IMR-90 (cell line): ENCODE measurements around the gene SHISAL1. TPM values are rescaled to one million over a fixed set of nuclear protein-coding genes. Genes with fewer than 3 reads are reported as not detected.

ENCODE experiments used
- ATAC-seq: fragments of 200-7000 bp; cut with Tn5 transposase; 2 replicates; pipeline ENCODE4 v1.9.1; 2020; ENCODE audit warnings: low read depth, mild to moderate bottlenecking, moderate library complexity
- BruUV-seq: library from RNA; stranded (reverse); fragments of 400-500 nt; replicated peaks from 2 replicates; lab custom pipeline; 2021; lab: Mats Ljungman, UMichigan
- CTCF ChIA-PET: fragments of 300-600 bp; formaldehyde crosslinking; extraction: SDS; loops from one replicate; lab custom pipeline; 2021; ENCODE audit warnings: antibody characterized with exemption; lab: Yijun Ruan, JAX
- POLR2A ChIA-PET: fragments of 300-600 bp; sonication (Branson Sonifier 250); formaldehyde crosslinking; loops from one replicate; lab custom pipeline; 2022; ENCODE audit warnings: antibody characterized with exemption; ENCODE audit not compliant: unreplicated experiment; lab: Charles Lee
- DNase-seq: peaks from one replicate; pipeline ENCODE4 v3.0.0; 2013
- H2AFZ ChIP-seq: replicated peaks from 2 replicates; pipeline ENCODE3; 2013; ENCODE audit warnings: low read length, mild to moderate bottlenecking; ENCODE audit not compliant: poor library complexity
- H2AK5ac ChIP-seq: 2 replicates; pipeline ENCODE4 v1.6.1; 2013; ENCODE audit warnings: low read depth, low read length, inconsistent platforms
- H2AK9ac ChIP-seq: replicated peaks from 2 replicates; pipeline ENCODE3; 2013; ENCODE audit warnings: mild to moderate bottlenecking, low read depth, low read length, moderate library complexity; ENCODE audit not compliant: poor library complexity
- H2BK120ac ChIP-seq: 2 replicates; pipeline ENCODE4 v1.6.1; 2013; ENCODE audit warnings: low read depth, low read length, inconsistent platforms
- H2BK15ac ChIP-seq: 3 replicates; pipeline ENCODE4 v1.6.1; 2013; ENCODE audit warnings: low read depth, low read length, inconsistent platforms
- H2BK20ac ChIP-seq: 2 replicates; pipeline ENCODE4 v1.6.1; 2013; ENCODE audit warnings: low read depth, mild to moderate bottlenecking, inconsistent platforms, low read length, moderate library complexity
- H2BK5ac ChIP-seq: 2 replicates; pipeline ENCODE4 v1.6.1; 2013; ENCODE audit warnings: mild to moderate bottlenecking, low read depth, low read length, inconsistent platforms; ENCODE audit not compliant: poor library complexity, severe bottlenecking
- H3K14ac ChIP-seq: replicated peaks from 2 replicates; pipeline ENCODE4 v1.6.1; 2013; ENCODE audit warnings: low read depth, low read length, inconsistent platforms
- H3K18ac ChIP-seq: 2 replicates; pipeline ENCODE4 v1.6.1; 2013; ENCODE audit warnings: low read depth, low read length, control low read depth
- H3K23ac ChIP-seq: 2 replicates; pipeline ENCODE4 v1.6.1; 2013; ENCODE audit warnings: low read depth, low read length, inconsistent platforms
- H3K27ac ChIP-seq: 2 replicates; pipeline ENCODE4 v1.5.1; 2013; ENCODE audit warnings: mild to moderate bottlenecking, control low read depth, low read length; ENCODE audit not compliant: insufficient read depth
- H3K27me3 ChIP-seq: 2 replicates; pipeline ENCODE4 v1.6.1; 2013; ENCODE audit warnings: low read length; ENCODE audit not compliant: control insufficient read depth, insufficient read depth
- H3K36me3 ChIP-seq: 2 replicates; pipeline ENCODE4 v1.6.1; 2013; ENCODE audit warnings: low read length, mixed read lengths; ENCODE audit not compliant: control insufficient read depth, insufficient read depth
- H3K4ac ChIP-seq: 2 replicates; pipeline ENCODE4 v1.6.1; 2013; ENCODE audit warnings: low read depth, low read length, inconsistent platforms
- H3K4me1 ChIP-seq: 2 replicates; pipeline ENCODE4 v1.6.1; 2013; ENCODE audit warnings: low read length, mixed read lengths; ENCODE audit not compliant: control insufficient read depth, insufficient read depth
- H3K4me2 ChIP-seq: 2 replicates; pipeline ENCODE4 v1.6.1; 2013; ENCODE audit warnings: low read depth, mild to moderate bottlenecking, control low read depth, low read length, moderate library complexity
- H3K4me3 ChIP-seq: 2 replicates; pipeline ENCODE4 v1.5.1; 2013; ENCODE audit warnings: low read depth, mild to moderate bottlenecking, control low read depth, low read length, moderate library complexity; ENCODE audit not compliant: insufficient read depth
- H3K56ac ChIP-seq: 2 replicates; pipeline ENCODE4 v1.6.1; 2013; ENCODE audit warnings: low read length, inconsistent platforms; ENCODE audit not compliant: insufficient read depth; ENCODE audit errors: extremely low read depth
- H3K79me1 ChIP-seq, 2 experiments: 2 replicates each; pipeline ENCODE4 v1.6.1; 2013; ENCODE audit warnings: low read length in 2 of 2, inconsistent platforms in 1 of 2, low read depth in 1 of 2
- H3K9ac ChIP-seq: 2 replicates; pipeline ENCODE4 v1.6.1; 2013; ENCODE audit warnings: low read depth, low read length, control low read depth
- H3K9me1 ChIP-seq: 2 replicates; pipeline ENCODE4 v1.6.1; 2013; ENCODE audit warnings: low read length, inconsistent platforms; ENCODE audit not compliant: insufficient read depth
- H3K9me3 ChIP-seq: 2 replicates; pipeline ENCODE4 v1.6.1; 2013; ENCODE audit warnings: low read length; ENCODE audit not compliant: control insufficient read depth, insufficient read depth
- H4K20me1 ChIP-seq: 2 replicates; pipeline ENCODE4 v1.6.1; 2013; ENCODE audit warnings: low read length, inconsistent platforms; ENCODE audit not compliant: insufficient read depth
- H4K5ac ChIP-seq: 2 replicates; pipeline ENCODE4 v1.6.1; 2013; ENCODE audit warnings: mild to moderate bottlenecking, low read depth, low read length, control low read depth
- H4K8ac ChIP-seq, 2 experiments: 2 replicates each; pipeline ENCODE4 v1.6.1; 2013; ENCODE audit warnings: low read depth in 2 of 2, low read length in 2 of 2, control low read depth in 1 of 2, inconsistent platforms in 1 of 2
- H4K91ac ChIP-seq: 2 replicates; pipeline ENCODE4 v1.6.1; 2013; ENCODE audit warnings: low read depth, low read length, inconsistent platforms; ENCODE audit not compliant: insufficient read depth
- BHLHE40 ChIP-seq: fragments of 150-350 bp; IDR thresholded peaks from 2 replicates; pipeline ENCODE4 v1.6.1; 2016; ENCODE audit warnings: mild to moderate bottlenecking, low read depth, low read length
- CEBPB ChIP-seq: IDR thresholded peaks from 2 replicates; pipeline ENCODE4 v1.6.1; 2012; ENCODE audit warnings: low read depth, low read length, improper control_type of control experiment
- CHD1 ChIP-seq: IDR thresholded peaks from 2 replicates; pipeline ENCODE4 v1.6.1; 2012; ENCODE audit warnings: low read depth, low read length, improper control_type of control experiment
- FOS ChIP-seq: fragments of 150-350 bp; IDR thresholded peaks from 2 replicates; pipeline ENCODE4 v1.6.1; 2016; ENCODE audit warnings: low read depth, low read length
- MAFK ChIP-seq: IDR thresholded peaks from 2 replicates; pipeline ENCODE4 v1.6.1; 2012; ENCODE audit warnings: low read depth, low read length, improper control_type of control experiment
- MAZ ChIP-seq: IDR thresholded peaks from 2 replicates; pipeline ENCODE4 v1.6.1; 2012; ENCODE audit warnings: low read depth, mild to moderate bottlenecking, low read length, improper control_type of control experiment, moderate library complexity, borderline replicate concordance
- MXI1 ChIP-seq: IDR thresholded peaks from 2 replicates; pipeline ENCODE4 v1.6.1; 2012; ENCODE audit warnings: low read depth, mild to moderate bottlenecking, low read length, moderate library complexity, borderline replicate concordance
- NFE2L2 ChIP-seq: fragments of 150-350 bp; IDR thresholded peaks from 2 replicates; pipeline ENCODE4 v1.6.1; 2016; ENCODE audit warnings: low read depth, mild to moderate bottlenecking, low read length
- RAD21 ChIP-seq: IDR thresholded peaks from 2 replicates; pipeline ENCODE4 v1.6.1; 2012; ENCODE audit warnings: low read length, improper control_type of control experiment
- RFX5 ChIP-seq: IDR thresholded peaks from 2 replicates; pipeline ENCODE4 v1.8.0; 2012; ENCODE audit warnings: low read depth, mild to moderate bottlenecking, low read length, moderate library complexity
- SMC3 ChIP-seq: fragments of 150-350 bp; IDR thresholded peaks from 2 replicates; pipeline ENCODE4 v1.6.1; 2016; ENCODE audit warnings: low read depth, mild to moderate bottlenecking, antibody characterized with exemption, low read length, moderate library complexity
- WGBS, 2 experiments: methylation state at CpG; one replicate each; pipeline versions ENCODE4 v1.1.5 to v1.1.7; 2013; ENCODE audit warnings: missing lambda C conversion rate in 2 of 2; ENCODE audit not compliant: insufficient read length in 1 of 2; ENCODE audit errors: extremely low coverage in 2 of 2; 5-methylcytosine and 5-hydroxymethylcytosine counted together
- dilution Hi-C: fragments of 300-500 bp; cut with HindIII; formaldehyde crosslinking; loops from one replicate; pipeline ENCODE4 v1.14.3; 2018; ENCODE audit warnings: low sequenced_read_pairs; ENCODE audit not compliant: unreplicated experiment
- in situ Hi-C: fragments of 300-500 bp; cut with MboI; formaldehyde crosslinking; loops from 3 replicates; pipeline ENCODE4 v1.14.3; 2019; ENCODE audit warnings: low sequenced_read_pairs, inconsistent platforms, mixed read lengths
- intact Hi-C: fragments of 100-400 bp; cut with micrococcal nuclease; formaldehyde crosslinking; loops from 2 replicates; pipeline ENCODE4 v1.10.0; 2022
- polyA plus RNA-seq, 3 experiments: library from polyadenylated mRNA; depleted of rRNA; stranded (reverse); fragments of >200 nt; gene quantifications; 2 replicates each; pipeline ENCODE4 v1.2.3, GENCODE V29; 2012; ENCODE audit warnings: low replicate concordance in 1 of 3
- total RNA-seq: library from RNA; depleted of rRNA; stranded (reverse); fragments of >200 nt; gene quantifications from 2 replicates; pipeline ENCODE4 v1.2.3, GENCODE V29; 2012
- TF ChIP-seq, protein P1 (sequence below): fragments of 150-350 bp; IDR thresholded peaks from 2 replicates; pipeline ENCODE4 v1.6.1; 2016; ENCODE audit warnings: low read depth, mild to moderate bottlenecking, low read length, moderate library complexity, borderline replicate concordance

SHISAL1 gene
- total and polyA plus RNA-seq, 2 of the 4 experiments (the other 2 are of a cell fraction): 1.0 to 1.4 TPM

DNA sequence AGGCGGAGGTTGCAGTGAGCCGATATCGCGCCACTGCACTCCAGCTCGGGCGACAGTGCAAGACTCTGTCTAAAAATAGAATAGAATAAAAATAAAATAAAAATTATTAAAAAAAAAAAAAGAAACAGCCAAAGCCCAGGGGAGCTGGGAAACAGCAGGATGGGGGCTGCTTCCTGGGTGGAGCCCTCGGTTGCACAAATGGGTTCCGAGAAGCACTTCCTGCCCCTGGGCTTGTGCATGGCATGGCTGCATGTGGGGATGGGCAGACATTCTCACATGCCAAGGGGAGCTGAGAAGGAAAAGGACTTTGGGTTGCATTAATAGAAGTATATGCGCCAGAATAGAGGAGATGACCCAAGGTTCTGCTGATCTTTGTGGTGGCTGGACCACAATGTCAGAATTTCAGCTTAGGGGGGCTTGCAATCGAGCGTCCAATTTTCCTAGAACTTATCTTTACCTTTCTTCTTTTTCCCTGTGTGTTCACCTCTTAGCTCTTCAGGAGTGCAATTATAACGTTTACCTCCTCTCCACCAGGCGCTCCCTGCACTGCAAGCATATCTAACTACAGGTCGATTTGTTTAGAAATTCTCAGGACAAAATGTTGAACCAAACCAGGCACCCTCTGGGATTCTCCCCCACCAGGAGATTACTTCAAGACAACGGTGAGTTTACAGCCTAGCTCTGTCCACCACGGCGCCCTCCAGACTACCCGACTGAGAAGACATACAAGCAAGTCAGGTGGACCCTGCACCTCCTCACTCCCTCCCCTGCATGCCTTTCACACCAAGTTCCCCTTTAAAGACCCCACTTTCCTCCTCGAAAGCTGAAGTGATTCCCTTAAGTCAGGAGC is 53.2 kb downstream of the SHISAL1 start (continued):
- TF ChIP-seq CEBPB: no peak

DNA sequence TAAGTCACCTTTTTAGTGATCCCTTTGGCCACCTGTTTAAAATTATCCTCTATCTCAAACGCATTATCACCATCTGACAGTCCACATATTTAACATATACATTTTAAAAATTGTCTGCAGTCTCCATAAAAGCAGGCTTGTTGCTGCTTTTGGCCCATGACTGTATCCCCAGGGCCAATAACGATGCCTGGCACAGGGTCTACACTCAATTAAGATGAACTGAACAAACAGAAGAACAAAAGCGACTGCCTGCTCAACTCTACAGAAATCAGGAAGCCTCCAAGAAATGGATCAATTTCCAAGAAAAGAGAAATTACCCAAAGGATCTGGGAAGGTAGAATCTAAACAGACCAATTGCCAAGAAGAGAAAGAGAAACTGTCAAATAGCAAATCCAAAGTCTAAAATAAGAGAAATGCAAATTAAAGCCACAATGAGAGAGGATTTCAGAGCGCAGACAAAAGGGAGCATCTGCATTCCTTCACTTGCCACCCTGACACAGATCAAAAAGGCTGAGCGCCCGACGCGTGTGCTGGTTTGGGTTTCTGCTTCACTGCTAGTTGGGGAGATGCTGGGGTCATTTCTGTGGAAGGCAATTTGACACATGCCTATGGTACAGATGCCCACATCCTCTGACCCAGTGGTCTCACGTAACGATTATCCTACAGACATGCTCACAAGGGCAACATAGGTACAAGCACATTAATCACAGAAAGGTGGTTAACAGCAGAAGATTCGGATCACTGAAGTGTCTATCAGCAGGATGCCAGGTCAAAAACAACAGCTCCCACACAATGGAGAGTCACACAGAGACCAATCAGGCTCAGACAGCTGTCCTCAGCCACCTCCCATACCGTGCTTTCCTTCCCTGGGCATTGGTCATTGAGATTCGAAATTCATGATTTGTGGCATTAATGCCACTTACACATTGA is 55.9 kb downstream of the SHISAL1 start:
- no TSS peak for BruUV-seq
- Histone ChIP-seq H2AK5ac (no peak overlapping the region), H4K20me1 (no peaks in the 10 kb centered on the region)
- no peak for TF ChIP-seq SMC3
- TF ChIP-seq CEBPB: no peak
- TF ChIP-seq, protein P1, sequence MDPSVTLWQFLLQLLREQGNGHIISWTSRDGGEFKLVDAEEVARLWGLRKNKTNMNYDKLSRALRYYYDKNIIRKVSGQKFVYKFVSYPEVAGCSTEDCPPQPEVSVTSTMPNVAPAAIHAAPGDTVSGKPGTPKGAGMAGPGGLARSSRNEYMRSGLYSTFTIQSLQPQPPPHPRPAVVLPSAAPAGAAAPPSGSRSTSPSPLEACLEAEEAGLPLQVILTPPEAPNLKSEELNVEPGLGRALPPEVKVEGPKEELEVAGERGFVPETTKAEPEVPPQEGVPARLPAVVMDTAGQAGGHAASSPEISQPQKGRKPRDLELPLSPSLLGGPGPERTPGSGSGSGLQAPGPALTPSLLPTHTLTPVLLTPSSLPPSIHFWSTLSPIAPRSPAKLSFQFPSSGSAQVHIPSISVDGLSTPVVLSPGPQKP: no peak
- no peak for TF ChIP-seq MAZ
- no peak for TF ChIP-seq MXI1
- TF ChIP-seq MAFK: no peak
- no peak for TF ChIP-seq RAD21
- no peak for TF ChIP-seq NFE2L2
- TF ChIP-seq FOS: no peak
- TF ChIP-seq CHD1: no peak
- no peak for TF ChIP-seq BHLHE40
- TF ChIP-seq RFX5: no peak

More for the DNA sequence above, 55.9 kb downstream of the SHISAL1 start:
- Histone ChIP-seq H3K9me3 (0 out of 2 replicates have a peak, but pooled peaks cover 2% of the 10 kb centered on the region), H3K9me1 (no peaks in the 10 kb centered on the region), H4K91ac (no peak overlapping the region), H3K27me3 (peaks cover 8% of the 10 kb centered on the region; the same call in 1 of the 2 replicates), H2BK15ac (no peak overlapping the region), H3K4ac (no peak overlapping the region), H3K4me3 (no peak overlapping the region), H2BK20ac (no peak overlapping the region), H3K36me3 (no peaks in the 10 kb centered on the region), H3K27ac (no peak overlapping the region), H3K9ac (no peak overlapping the region), H2AK9ac (no peak overlapping the region), H3K14ac (no peak overlapping the region; the same call in 1 of the 2 replicates), H4K5ac (no peak overlapping the region), H2BK5ac (no peak overlapping the region), H3K18ac (no peak overlapping the region), H3K79me1 (no peaks in the 10 kb centered on the region), H2AFZ (peak overlapping the region; percentile 35), H3K4me2 (no peak overlapping the region), H2BK120ac (no peak overlapping the region), H3K23ac (no peak overlapping the region), H3K56ac (no peak overlapping the region), H3K4me1 (no peaks in the 10 kb centered on the region), H4K8ac (no peak overlapping the region)
- dilution Hi-C loops: no loop called here
- POLR2A ChIA-PET: no interaction called here
- 33% methylated on average over 2 of the region's 13 CpGs; no CpG with 5 or more reads in 1 of the 2 experiments for WGBS, 2 experiments
- intact Hi-C loops: no loop called here
- ATAC-seq (no peak), DNase-seq (no peak)
- in situ Hi-C loops: no loop called here
- CTCF ChIA-PET: no interaction called here
